Keratinocyte (primary cell): ENCODE measurements around the gene THOP1. TPM values are rescaled to one million over a fixed set of nuclear protein-coding genes. Genes with fewer than 3 reads are reported as not detected.

ENCODE experiments used
- DNase-seq: peaks from one replicate; pipeline ENCODE4 v3.0.0-alpha.2; 2011; ENCODE audit warnings: low read depth, missing footprints, low spot score
- FAIRE-seq: peaks from 2 replicates; lab custom pipeline; 2011; peaks lifted over from hg19 to GRCh38; lab: Jason Lieb, UNC
- H2AFZ ChIP-seq: 2 replicates; pipeline ENCODE4 v1.6.0; 2012; ENCODE audit warnings: low read length, control low read depth, inconsistent platforms; ENCODE audit not compliant: control insufficient read depth
- H3K27ac ChIP-seq: 2 replicates; pipeline ENCODE4 v1.5.1; 2011; ENCODE audit warnings: low read length; ENCODE audit not compliant: control insufficient read depth, insufficient read depth
- H3K27me3 ChIP-seq: 3 replicates; pipeline ENCODE4 v1.6.0; 2011; ENCODE audit warnings: low read length; ENCODE audit not compliant: control insufficient read depth, insufficient read depth; ENCODE audit errors: extremely low read depth
- H3K36me3 ChIP-seq, 2 experiments: 2 replicates in 1 of 2; 3 replicates in 1 of 2; pipeline ENCODE4 v1.5.1; 2011; ENCODE audit warnings: low read length in 2 of 2, mild to moderate bottlenecking in 1 of 2; ENCODE audit not compliant: control insufficient read depth in 2 of 2, insufficient read depth in 2 of 2; ENCODE audit errors: extremely low read depth in 1 of 2
- H3K4me1 ChIP-seq: 3 replicates; pipeline ENCODE4 v1.5.1; 2011; ENCODE audit warnings: low read length; ENCODE audit not compliant: control insufficient read depth, insufficient read depth; ENCODE audit errors: extremely low read depth
- H3K4me2 ChIP-seq: 3 replicates; pipeline ENCODE4 v1.6.0; 2011; ENCODE audit warnings: low read depth, low read length; ENCODE audit not compliant: control insufficient read depth, insufficient read depth; ENCODE audit errors: extremely low read depth
- H3K4me3 ChIP-seq, 3 experiments: fragments of 200-600 bp in 1 of 3; sonication (generic) in 1 of 3; 2 replicates in 2 of 3; 3 replicates in 1 of 3; pipeline ENCODE4 v1.5.1; 2011 to 2016; ENCODE audit warnings: low read length in 3 of 3, mild to moderate bottlenecking in 3 of 3, control low read depth in 2 of 3, inconsistent platforms in 1 of 3, low read depth in 1 of 3, mixed read lengths in 1 of 3, mixed run types in 1 of 3, moderate library complexity in 1 of 3; ENCODE audit not compliant: control insufficient read depth in 2 of 3, insufficient read depth in 2 of 3; ENCODE audit errors: extremely low read depth in 1 of 3
- H3K79me2 ChIP-seq: 2 replicates; pipeline ENCODE4 v1.6.0; 2012; ENCODE audit warnings: low read length; ENCODE audit not compliant: control insufficient read depth, insufficient read depth
- H3K9ac ChIP-seq: 3 replicates; pipeline ENCODE4 v1.6.0; 2011; ENCODE audit warnings: low read length; ENCODE audit not compliant: control insufficient read depth, insufficient read depth; ENCODE audit errors: extremely low read depth
- H3K9me1 ChIP-seq: 3 replicates; pipeline ENCODE4 v1.6.0; 2011; ENCODE audit warnings: low read length; ENCODE audit not compliant: control insufficient read depth, insufficient read depth; ENCODE audit errors: extremely low read depth
- H3K9me3 ChIP-seq: 2 replicates; pipeline ENCODE4 v1.5.1; 2012; ENCODE audit warnings: low read depth, low read length; ENCODE audit not compliant: control insufficient read depth
- H4K20me1 ChIP-seq: 3 replicates; pipeline ENCODE4 v1.6.0; 2011; ENCODE audit warnings: low read length; ENCODE audit not compliant: control insufficient read depth, insufficient read depth; ENCODE audit errors: extremely low read depth
- EZH2 ChIP-seq: IDR thresholded peaks from one replicate; pipeline ENCODE4 v1.6.1; 2012; ENCODE audit warnings: inconsistent platforms, mild to moderate bottlenecking, low read length, moderate library complexity
- dilution Hi-C: fragments of 300-500 bp; cut with MboI; formaldehyde crosslinking; loops from one replicate; pipeline ENCODE4 v1.7.0; 2020; ENCODE audit warnings: low sequenced_read_pairs; ENCODE audit not compliant: extremely low pct_ligation_motif_present
- polyA plus RNA-seq, 5 experiments: library from polyadenylated mRNA; depleted of rRNA in 3 of 5; stranded (reverse) in 3 of 5; stranded (forward) in 1 of 5; unstranded in 1 of 5; fragments of >200 nt; gene quantifications; 1 replicate in 1 of 5; 2 replicates in 3 of 5; 3 replicates in 1 of 5; pipeline versions ENCODE4 v1.2.1 to v1.2.3, GENCODE V29; 2011 to 2012; ENCODE audit warnings: missing spikeins in 2 of 5, low read depth in 1 of 5, low replicate concordance in 1 of 5
- TF ChIP-seq, protein P1 (sequence below), 3 experiments: IDR thresholded peaks in 1 of 3; conservative IDR thresholded peaks in 1 of 3; optimal IDR thresholded peaks in 1 of 3; 2 replicates in 2 of 3; 3 replicates in 1 of 3; pipeline versions ENCODE3 to v1.5.1; 2011; ENCODE audit warnings: low read length in 3 of 3, mild to moderate bottlenecking in 3 of 3, moderate library complexity in 2 of 3, control low read depth in 1 of 3, inconsistent platforms in 1 of 3; ENCODE audit not compliant: insufficient read depth in 2 of 3; ENCODE audit errors: extremely low read depth in 1 of 3

The THOP1 gene
- polyA plus RNA-seq, 1 donor (not counting 4 experiments of a cell fraction or from before 2014, with no cell fraction given): 69.9 TPM

DNA sequence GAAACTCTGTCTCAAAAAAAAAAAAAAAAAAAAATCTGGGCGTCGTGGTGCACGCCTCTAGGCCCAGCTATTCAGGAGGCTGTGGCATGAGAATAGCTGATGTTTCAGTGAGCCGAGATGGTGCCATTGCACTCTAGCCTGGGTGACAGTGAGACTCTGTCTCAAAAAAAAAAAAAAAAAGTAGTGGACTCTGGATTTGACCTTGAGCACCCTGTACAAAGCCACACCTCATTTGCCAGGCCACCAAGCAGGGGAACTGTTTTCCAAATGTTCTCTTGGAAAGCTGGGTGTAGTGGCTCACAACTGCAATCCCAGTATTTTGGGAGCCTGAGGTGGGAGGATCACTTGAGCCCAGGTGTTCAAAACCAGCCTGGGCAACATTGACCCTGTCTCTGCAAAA is 52.1 kb downstream of the THOP1 start:
- H3K27me3 ChIP-seq: no peaks in the 10 kb centered on the region
- no peak overlapping the region for H3K4me2 ChIP-seq
- TF ChIP-seq, protein P1, sequence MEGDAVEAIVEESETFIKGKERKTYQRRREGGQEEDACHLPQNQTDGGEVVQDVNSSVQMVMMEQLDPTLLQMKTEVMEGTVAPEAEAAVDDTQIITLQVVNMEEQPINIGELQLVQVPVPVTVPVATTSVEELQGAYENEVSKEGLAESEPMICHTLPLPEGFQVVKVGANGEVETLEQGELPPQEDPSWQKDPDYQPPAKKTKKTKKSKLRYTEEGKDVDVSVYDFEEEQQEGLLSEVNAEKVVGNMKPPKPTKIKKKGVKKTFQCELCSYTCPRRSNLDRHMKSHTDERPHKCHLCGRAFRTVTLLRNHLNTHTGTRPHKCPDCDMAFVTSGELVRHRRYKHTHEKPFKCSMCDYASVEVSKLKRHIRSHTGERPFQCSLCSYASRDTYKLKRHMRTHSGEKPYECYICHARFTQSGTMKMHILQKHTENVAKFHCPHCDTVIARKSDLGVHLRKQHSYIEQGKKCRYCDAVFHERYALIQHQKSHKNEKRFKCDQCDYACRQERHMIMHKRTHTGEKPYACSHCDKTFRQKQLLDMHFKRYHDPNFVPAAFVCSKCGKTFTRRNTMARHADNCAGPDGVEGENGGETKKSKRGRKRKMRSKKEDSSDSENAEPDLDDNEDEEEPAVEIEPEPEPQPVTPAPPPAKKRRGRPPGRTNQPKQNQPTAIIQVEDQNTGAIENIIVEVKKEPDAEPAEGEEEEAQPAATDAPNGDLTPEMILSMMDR (optimal IDR thresholded peaks at IDR 0.05 in 1 of 3, IDR thresholded peaks at IDR 0.05 in 1 of 3, conservative IDR thresholded peaks at IDR 0.05 in 1 of 3; ENCODE audit: extremely low read depth in 1 of 3, insufficient read depth in 2 of 3, low read length in 3 of 3): no peak
- H4K20me1 ChIP-seq: no peaks in the 10 kb centered on the region
- DNase-seq (no peak), FAIRE-seq (no peak)
- H3K4me1 ChIP-seq: peaks cover 3% of the 10 kb centered on the region
- H2AFZ ChIP-seq: no peak overlapping the region
- dilution Hi-C loops: no loop called here
- no peak overlapping the region for H3K4me3 ChIP-seq
- H3K36me3 ChIP-seq: no peaks in the 10 kb centered on the region
- H3K9ac ChIP-seq: no peak overlapping the region
- H3K9me1 ChIP-seq: no peaks in the 10 kb centered on the region
- peaks cover 3% of the 10 kb centered on the region for H3K79me2 ChIP-seq
- peaks cover 15% of the 10 kb centered on the region for H3K9me3 ChIP-seq
- no peak overlapping the region for H3K27ac ChIP-seq

DNA sequence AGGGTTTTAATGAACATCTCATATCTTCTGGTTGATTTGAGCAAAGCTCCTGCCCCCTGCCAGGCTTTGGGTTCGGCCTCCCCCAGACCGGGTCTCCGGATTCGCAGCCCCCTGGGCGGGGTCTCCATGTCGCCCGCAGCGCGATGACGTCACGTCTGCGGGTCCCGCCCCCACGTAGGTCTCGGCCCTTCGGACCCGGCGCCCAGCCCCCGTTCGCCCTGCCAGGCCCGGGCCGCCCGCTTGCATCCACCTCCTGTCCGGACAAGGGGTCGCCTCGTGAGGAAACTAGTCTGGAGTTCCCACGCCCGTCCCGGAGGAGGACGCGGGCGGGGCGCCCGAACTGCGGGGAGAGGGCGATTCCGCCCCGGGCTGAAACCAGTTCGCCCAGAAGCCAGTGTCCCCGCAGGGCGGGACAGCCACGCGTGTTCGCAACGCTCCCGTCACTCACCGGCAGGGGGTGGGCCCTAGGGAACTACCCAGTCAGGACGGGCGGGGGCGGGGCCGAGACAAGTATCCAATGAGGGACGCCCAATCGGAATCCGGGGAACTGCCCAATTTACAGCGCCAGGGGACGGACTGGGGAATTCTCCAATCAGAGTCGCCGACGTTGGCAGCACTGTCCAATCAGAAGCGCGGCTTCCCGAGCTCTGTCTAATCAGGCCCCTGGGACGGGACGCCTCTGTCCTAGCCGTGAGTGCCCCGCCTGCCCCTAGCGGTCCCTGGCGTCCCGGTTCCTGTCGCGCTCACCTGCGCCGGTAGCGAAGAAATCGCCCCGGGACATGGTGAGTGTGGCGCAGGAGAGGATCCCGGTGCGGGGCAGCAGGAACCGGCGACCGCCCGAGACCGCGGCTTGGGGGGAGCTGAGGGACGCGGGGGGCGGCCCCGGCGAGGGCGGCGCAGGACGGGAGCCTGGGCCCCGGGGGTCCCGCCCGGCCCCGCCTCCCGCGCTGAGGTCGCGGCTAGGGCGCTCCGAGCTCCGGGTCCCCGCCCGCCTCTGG is 55.8 kb downstream of the THOP1 start, which contains the start of gene ZNF555:
TSS of gene ZNF555 (plus strand) at position 682 of the 998 bp plus-strand sequence. CDS start at position 780, 98 bp downstream.
- peak within 1 kb of the TSS; percentile 97 for H3K4me2 ChIP-seq
- peaks cover 0 to 4% of the 10 kb centered on the region in 2 experiments for H3K36me3 ChIP-seq
- H3K4me1 ChIP-seq: peaks cover 4% of the 10 kb centered on the region
- dilution Hi-C loops: no loop called here
- H3K4me3 ChIP-seq: peak within 1 kb of the TSS; percentile 75 to 86 (median 78)
- TF ChIP-seq EZH2: no peak
- TF ChIP-seq, protein P1 (optimal IDR thresholded peaks at IDR 0.05 in 1 of 3, IDR thresholded peaks at IDR 0.05 in 1 of 3, conservative IDR thresholded peaks at IDR 0.05 in 1 of 3; ENCODE audit: extremely low read depth in 1 of 3, insufficient read depth in 2 of 3, low read length in 3 of 3): peak; percentile 22 to 59 (median 54)
- H3K9ac ChIP-seq: peak within 1 kb of the TSS; percentile 74
- H3K27me3 ChIP-seq: no peaks in the 10 kb centered on the region
- peaks cover 3% of the 10 kb centered on the region for H3K9me3 ChIP-seq
- peak within 1 kb of the TSS; percentile 61 for H3K27ac ChIP-seq
- FAIRE-seq (peak; percentile 79), DNase-seq (peak; percentile 87)
- no peaks in the 10 kb centered on the region for H3K9me1 ChIP-seq
- no peaks in the 10 kb centered on the region for H4K20me1 ChIP-seq
- H3K79me2 ChIP-seq: peaks cover 13% of the 10 kb centered on the region
- peak within 1 kb of the TSS; percentile 74 for H2AFZ ChIP-seq
